BE2C (cell line): ENCODE data around the gene CTCFL.

Source experiments
- DNase-seq: peaks from one replicate; pipeline ENCODE4 v3.0.0-alpha.2; 2020
- H3K27me3 ChIP-seq: fragments of 250-450 bp; sonication (Bioruptor Pico); 2 replicates; pipeline ENCODE4 v1.5.1; 2020; ENCODE audit warnings: mild to moderate bottlenecking
- H3K36me3 ChIP-seq: fragments of 250-450 bp; sonication (Bioruptor Pico); 2 replicates; pipeline ENCODE4 v1.5.1; 2020; ENCODE audit warnings: mild to moderate bottlenecking
- H3K4me1 ChIP-seq: fragments of 250-450 bp; sonication (Bioruptor Pico); 2 replicates; pipeline ENCODE4 v1.5.1; 2020
- H3K4me3 ChIP-seq: 2 replicates; pipeline ENCODE4 v1.5.1; 2011; ENCODE audit warnings: low read depth, low read length
- H3K9me3 ChIP-seq: fragments of 250-450 bp; sonication (Bioruptor Pico); 2 replicates; pipeline ENCODE4 v1.5.1; 2020
- TF ChIP-seq, protein P1 (sequence below): IDR thresholded peaks from 2 replicates; pipeline ENCODE4 v1.5.1; 2012; ENCODE audit warnings: mild to moderate bottlenecking, low read depth, low read length

Gene CTCFL

DNA sequence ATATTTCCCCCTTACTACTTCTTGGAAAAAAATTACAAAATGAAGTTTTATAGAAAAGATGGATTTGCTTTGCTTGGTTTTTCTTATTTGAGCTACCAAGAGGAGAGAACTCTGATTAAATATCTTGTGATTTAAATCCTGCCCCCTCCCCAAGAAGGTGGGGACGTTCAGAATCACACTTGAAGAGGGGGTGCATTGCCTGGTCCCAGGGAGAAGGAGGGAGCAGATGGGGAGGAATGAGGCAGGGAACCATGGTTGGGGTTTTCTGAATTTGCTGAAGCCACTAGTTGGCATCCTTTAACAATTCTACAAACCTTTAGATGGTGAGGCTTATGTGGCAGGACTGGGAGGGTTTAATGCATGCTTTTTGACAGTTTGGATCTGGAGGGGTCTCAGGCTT is 41.5 kb upstream of the CTCFL start:
- H3K9me3 ChIP-seq, result no peaks in the 10 kb centered on the region
- H3K4me3 ChIP-seq, result no peak overlapping the region
- peaks cover 27% of the 10 kb centered on the region for H3K27me3 ChIP-seq
- no peaks in the 10 kb centered on the region for H3K36me3 ChIP-seq
- H3K4me1 ChIP-seq, result no peaks in the 10 kb centered on the region
- no peak for DNase-seq
- TF ChIP-seq, protein P1, sequence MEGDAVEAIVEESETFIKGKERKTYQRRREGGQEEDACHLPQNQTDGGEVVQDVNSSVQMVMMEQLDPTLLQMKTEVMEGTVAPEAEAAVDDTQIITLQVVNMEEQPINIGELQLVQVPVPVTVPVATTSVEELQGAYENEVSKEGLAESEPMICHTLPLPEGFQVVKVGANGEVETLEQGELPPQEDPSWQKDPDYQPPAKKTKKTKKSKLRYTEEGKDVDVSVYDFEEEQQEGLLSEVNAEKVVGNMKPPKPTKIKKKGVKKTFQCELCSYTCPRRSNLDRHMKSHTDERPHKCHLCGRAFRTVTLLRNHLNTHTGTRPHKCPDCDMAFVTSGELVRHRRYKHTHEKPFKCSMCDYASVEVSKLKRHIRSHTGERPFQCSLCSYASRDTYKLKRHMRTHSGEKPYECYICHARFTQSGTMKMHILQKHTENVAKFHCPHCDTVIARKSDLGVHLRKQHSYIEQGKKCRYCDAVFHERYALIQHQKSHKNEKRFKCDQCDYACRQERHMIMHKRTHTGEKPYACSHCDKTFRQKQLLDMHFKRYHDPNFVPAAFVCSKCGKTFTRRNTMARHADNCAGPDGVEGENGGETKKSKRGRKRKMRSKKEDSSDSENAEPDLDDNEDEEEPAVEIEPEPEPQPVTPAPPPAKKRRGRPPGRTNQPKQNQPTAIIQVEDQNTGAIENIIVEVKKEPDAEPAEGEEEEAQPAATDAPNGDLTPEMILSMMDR, result no peak

DNA sequence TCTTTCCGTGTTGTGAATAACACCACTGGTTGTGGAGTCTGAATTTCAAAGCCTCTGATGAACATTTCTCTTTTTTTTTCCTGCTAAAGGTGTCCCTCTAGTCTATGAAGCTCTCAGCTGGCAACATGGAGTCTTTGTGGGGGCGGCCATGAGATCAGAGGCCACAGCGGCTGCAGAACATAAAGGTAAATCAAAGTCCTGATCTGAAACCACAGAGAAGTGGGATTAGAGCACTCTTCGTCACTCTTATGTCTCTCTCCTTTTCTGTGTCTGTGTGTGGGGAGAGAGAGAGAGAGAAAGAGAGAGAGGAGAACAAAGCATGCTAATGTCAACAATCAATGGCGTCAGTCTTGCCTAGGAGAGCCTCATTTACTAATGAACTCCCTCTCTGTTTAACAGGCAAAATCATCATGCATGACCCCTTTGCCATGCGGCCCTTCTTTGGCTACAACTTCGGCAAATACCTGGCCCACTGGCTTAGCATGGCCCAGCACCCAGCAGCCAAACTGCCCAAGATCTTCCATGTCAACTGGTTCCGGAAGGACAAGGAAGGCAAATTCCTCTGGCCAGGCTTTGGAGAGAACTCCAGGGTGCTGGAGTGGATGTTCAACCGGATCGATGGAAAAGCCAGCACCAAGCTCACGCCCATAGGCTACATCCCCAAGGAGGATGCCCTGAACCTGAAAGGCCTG is 40.2 kb upstream of the CTCFL start:
- no peaks in the 10 kb centered on the region for H3K36me3 ChIP-seq
- TF ChIP-seq, protein P1, result no peak

DNA sequence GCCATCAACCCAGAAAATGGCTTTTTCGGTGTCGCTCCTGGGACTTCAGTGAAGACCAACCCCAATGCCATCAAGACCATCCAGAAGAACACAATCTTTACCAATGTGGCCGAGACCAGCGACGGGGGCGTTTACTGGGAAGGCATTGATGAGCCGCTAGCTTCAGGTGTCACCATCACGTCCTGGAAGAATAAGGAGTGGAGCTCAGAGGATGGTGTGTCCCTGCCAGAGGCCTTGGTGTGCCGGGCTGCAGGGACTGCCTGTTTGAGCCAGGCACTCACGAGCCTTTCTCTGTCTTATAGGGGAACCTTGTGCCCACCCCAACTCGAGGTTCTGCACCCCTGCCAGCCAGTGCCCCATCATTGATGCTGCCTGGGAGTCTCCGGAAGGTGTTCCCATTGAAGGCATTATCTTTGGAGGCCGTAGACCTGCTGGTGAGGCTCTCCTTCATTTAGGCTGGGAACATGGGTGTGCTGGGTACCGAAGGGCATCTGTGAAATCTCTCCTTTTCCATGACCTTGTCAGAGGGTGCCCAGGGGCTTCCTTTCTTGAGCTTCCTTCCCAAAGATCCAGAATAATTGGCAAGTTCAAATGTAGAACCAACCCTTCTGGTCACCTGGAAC is 39.4 kb upstream of the CTCFL start:
- no peaks in the 10 kb centered on the region for H3K9me3 ChIP-seq
- TF ChIP-seq, protein P1, result no peak
- H3K4me1 ChIP-seq, result peaks cover 3% of the 10 kb centered on the region; the same call in 1 of the 2 replicates
- H3K27me3 ChIP-seq, result peaks cover 30% of the 10 kb centered on the region
- DNase-seq, result no peak
- H3K36me3 ChIP-seq, result no peaks in the 10 kb centered on the region
- no peak overlapping the region for H3K4me3 ChIP-seq

More for the DNA sequence above, 40.2 kb upstream of the CTCFL start:
- Histone ChIP-seq H3K4me3 (no peak overlapping the region), H3K9me3 (no peaks in the 10 kb centered on the region), H3K4me1 (peaks cover 3% of the 10 kb centered on the region; the same call in 1 of the 2 replicates), H3K27me3 (peaks cover 28% of the 10 kb centered on the region)
- DNase-seq, result no peak

DNA sequence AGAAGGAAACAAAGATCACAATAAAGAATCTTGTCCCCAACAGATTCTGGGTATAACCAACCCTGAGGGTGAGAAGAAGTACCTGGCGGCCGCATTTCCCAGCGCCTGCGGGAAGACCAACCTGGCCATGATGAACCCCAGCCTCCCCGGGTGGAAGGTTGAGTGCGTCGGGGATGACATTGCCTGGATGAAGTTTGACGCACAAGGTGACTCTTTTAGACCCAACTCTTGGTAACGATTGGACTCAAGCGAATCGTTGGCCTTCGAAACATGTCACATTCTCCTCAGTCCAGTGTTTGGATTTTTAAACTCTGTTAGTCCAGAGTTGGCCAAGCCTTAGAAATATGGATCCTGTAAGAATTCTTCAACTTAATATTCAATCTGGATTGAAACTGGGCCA is 38.6 kb upstream of the CTCFL start:
- Histone ChIP-seq H3K9me3 (no peaks in the 10 kb centered on the region), H3K4me1 (peaks cover 3% of the 10 kb centered on the region; the same call in 1 of the 2 replicates), H3K27me3 (peaks cover 37% of the 10 kb centered on the region), H3K4me3 (no peak overlapping the region), H3K36me3 (no peaks in the 10 kb centered on the region)
- DNase-seq, result no peak
- TF ChIP-seq, protein P1, result no peak

DNA sequence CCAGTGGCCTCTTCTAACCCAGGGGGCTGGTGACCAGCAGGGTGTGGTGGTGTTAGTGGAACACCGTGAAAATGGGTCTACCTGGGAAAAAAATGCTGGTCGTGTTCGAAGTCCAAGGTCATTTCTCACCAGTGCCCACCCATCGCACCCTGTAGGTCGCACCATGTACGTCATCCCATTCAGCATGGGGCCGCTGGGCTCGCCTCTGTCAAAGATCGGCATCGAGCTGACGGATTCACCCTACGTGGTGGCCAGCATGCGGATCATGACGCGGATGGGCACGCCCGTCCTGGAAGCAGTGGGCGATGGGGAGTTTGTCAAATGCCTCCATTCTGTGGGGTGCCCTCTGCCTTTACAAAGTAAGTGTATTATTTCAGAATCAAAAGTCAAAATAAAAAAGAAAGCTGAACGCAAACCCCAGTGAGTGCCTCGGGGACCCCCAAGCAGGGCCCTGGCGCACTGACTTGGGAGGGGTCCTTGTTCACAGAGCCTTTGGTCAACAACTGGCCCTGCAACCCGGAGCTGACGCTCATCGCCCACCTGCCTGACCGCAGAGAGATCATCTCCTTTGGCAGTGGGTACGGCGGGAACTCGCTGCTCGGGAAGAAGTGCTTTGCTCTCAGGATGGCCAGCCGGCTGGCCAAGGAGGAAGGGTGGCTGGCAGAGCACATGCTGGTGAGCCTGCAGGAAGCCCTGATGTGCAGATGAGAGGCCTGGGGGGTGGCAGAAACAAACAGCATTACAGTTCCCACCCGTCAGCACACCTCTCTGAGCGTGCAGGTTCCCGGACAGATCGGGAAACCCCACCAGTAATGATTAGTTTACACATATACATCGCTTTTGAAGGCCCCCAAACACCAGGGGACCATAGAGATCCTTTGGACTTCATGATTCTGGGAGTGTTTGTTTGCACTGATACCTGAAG is 37.9 kb upstream of the CTCFL start:
- Histone ChIP-seq H3K4me1 (peaks cover 3% of the 10 kb centered on the region; the same call in 1 of the 2 replicates), H3K36me3 (no peaks in the 10 kb centered on the region), H3K4me3 (no peak overlapping the region), H3K27me3 (peaks cover 44% of the 10 kb centered on the region), H3K9me3 (no peaks in the 10 kb centered on the region)
- no peak for DNase-seq
- TF ChIP-seq, protein P1, result no peak
